Hepatocyte (in vitro differentiated cells): ENCODE results near the gene DPF3. TPM values are rescaled to one million over a fixed set of nuclear protein-coding genes. Genes with fewer than 3 reads are reported as not detected.

Source experiments
- DNase-seq: peaks from one replicate; pipeline ENCODE4 v3.0.0-alpha.2; 2016; ENCODE audit warnings: low spot score
- H2AFZ ChIP-seq: fragments of 200-600 bp; sonication (generic); 2 replicates; pipeline ENCODE4 v1.6.0; 2016; ENCODE audit warnings: antibody characterized with exemption, mild to moderate bottlenecking
- H3K27ac ChIP-seq: fragments of 200-600 bp; sonication (generic); 2 replicates; pipeline ENCODE4 v1.5.1; 2016; ENCODE audit warnings: mild to moderate bottlenecking
- H3K27me3 ChIP-seq: fragments of 200-600 bp; sonication (generic); 2 replicates; pipeline ENCODE4 v1.6.1; 2016
- H3K36me3 ChIP-seq: fragments of 200-600 bp; sonication (generic); replicated peaks from 2 replicates; pipeline ENCODE4 v1.5.1; 2016; ENCODE audit warnings: low read depth; ENCODE audit not compliant: insufficient read depth
- H3K4me1 ChIP-seq: fragments of 200-600 bp; sonication (generic); 2 replicates; pipeline ENCODE4 v1.5.1; 2016; ENCODE audit warnings: mild to moderate bottlenecking, moderate library complexity; ENCODE audit not compliant: insufficient read depth
- H3K4me2 ChIP-seq: fragments of 200-600 bp; sonication (generic); 2 replicates; pipeline ENCODE4 v1.6.0; 2016
- H3K4me3 ChIP-seq: fragments of 200-600 bp; sonication (generic); 2 replicates; pipeline ENCODE4 v1.5.1; 2016; ENCODE audit warnings: mild to moderate bottlenecking
- H3K79me2 ChIP-seq: fragments of 200-600 bp; sonication (generic); 2 replicates; pipeline ENCODE4 v1.6.0; 2017; ENCODE audit warnings: mild to moderate bottlenecking
- H3K9me2 ChIP-seq: fragments of 200-600 bp; sonication (generic); replicated peaks from 2 replicates; pipeline ENCODE4 v1.6.0; 2017; ENCODE audit warnings: mild to moderate bottlenecking; ENCODE audit not compliant: insufficient read depth
- H3K9me3 ChIP-seq: fragments of 200-600 bp; sonication (generic); 2 replicates; pipeline ENCODE4 v1.5.1; 2016; ENCODE audit warnings: low read depth, mild to moderate bottlenecking
- H4K20me1 ChIP-seq: fragments of 200-600 bp; sonication (generic); 2 replicates; pipeline ENCODE4 v1.6.0; 2016; ENCODE audit warnings: mild to moderate bottlenecking; ENCODE audit not compliant: insufficient read depth, poor library complexity, severe bottlenecking
- CTCF ChIP-seq: fragments of 200-600 bp; sonication (generic); IDR thresholded peaks from 2 replicates; pipeline ENCODE4 v1.5.1; 2016; ENCODE audit warnings: antibody characterized with exemption, mild to moderate bottlenecking; ENCODE audit not compliant: poor library complexity
- EZH2 ChIP-seq: fragments of 200-600 bp; sonication (generic); IDR thresholded peaks from 2 replicates; pipeline ENCODE4 v1.6.1; 2016; ENCODE audit warnings: antibody characterized with exemption, mild to moderate bottlenecking, borderline replicate concordance
- EZH2phosphoT487 ChIP-seq: fragments of 200-600 bp; sonication (generic); IDR thresholded peaks from one replicate; pipeline ENCODE4 v1.6.1; 2018; ENCODE audit warnings: antibody characterized with exemption, mild to moderate bottlenecking, low read depth, moderate library complexity; ENCODE audit not compliant: unreplicated experiment, severe bottlenecking
- WGBS: methylation state at CpG from one replicate; pipeline ENCODE4 v1.1.6; 2016; ENCODE audit warnings: low lambda C conversion rate; ENCODE audit errors: missing lambda C conversion rate; 5-methylcytosine and 5-hydroxymethylcytosine counted together
- polyA plus RNA-seq: library from polyadenylated mRNA; unstranded; fragments of >200 nt; fragmentation: Nextera tagmentation; extraction: Ambion mirVana; gene quantifications from 2 replicates; pipeline ENCODE4 v1.2.1, GENCODE V29; 2016
- total RNA-seq: library from RNA; depleted of rRNA; stranded (reverse); fragments of >200 nt; gene quantifications from 2 replicates; pipeline ENCODE4 v1.2.3, GENCODE V29; 2014

The DPF3 gene
- total and polyA plus RNA-seq, 2 experiments from 2014 or later = 0.21 to 0.47 TPM

- no peak overlapping the region for H3K27ac ChIP-seq
- H3K4me2 ChIP-seq = no peak overlapping the region
- 25% methylated on average over 1 of the region's 1 CpG for WGBS
- no peaks in the 10 kb centered on the region for H3K4me1 ChIP-seq
- H2AFZ ChIP-seq = no peak overlapping the region
- H3K4me3 ChIP-seq = no peak overlapping the region
- DNase-seq = no peak
- H3K79me2 ChIP-seq = no peaks in the 10 kb centered on the region
- H3K9me3 ChIP-seq = no peaks in the 10 kb centered on the region
- H3K27me3 ChIP-seq = no peaks in the 10 kb centered on the region
- no peaks in the 10 kb centered on the region for H4K20me1 ChIP-seq
- TF ChIP-seq CTCF = no peak
- TF ChIP-seq EZH2 = no peak
- TF ChIP-seq EZH2phosphoT487 = no peak
- H3K9me2 ChIP-seq = no peaks in the 10 kb centered on the region
- H3K36me3 ChIP-seq = no peaks in the 10 kb centered on the region
These were observed 227.3 kb downstream of the DPF3 start for GRCh38 chr14:72666610-72667009.

- Histone ChIP-seq H3K4me3 (no peak overlapping the region), H3K27ac (no peak overlapping the region), H2AFZ (no peak overlapping the region), H3K79me2 (no peaks in the 10 kb centered on the region), H3K9me3 (no peaks in the 10 kb centered on the region), H3K36me3 (no peaks in the 10 kb centered on the region), H3K4me1 (no peaks in the 10 kb centered on the region), H4K20me1 (no peaks in the 10 kb centered on the region), H3K27me3 (no peaks in the 10 kb centered on the region), H3K4me2 (no peak overlapping the region), H3K9me2 (no peaks in the 10 kb centered on the region)
- no peak for TF ChIP-seq CTCF
- no peak for TF ChIP-seq EZH2phosphoT487
- no peak for TF ChIP-seq EZH2
- WGBS = 63% methylated on average over 3 of the region's 3 CpGs
- DNase-seq = peak; percentile 33
These were observed 228.6 kb downstream of the DPF3 start for GRCh38 chr14:72665259-72665658.

- DNase-seq = no peak
- H3K9me2 ChIP-seq = no peaks in the 10 kb centered on the region
- TF ChIP-seq CTCF = no peak
- no peak for TF ChIP-seq EZH2
- no peak for TF ChIP-seq EZH2phosphoT487
- WGBS = 60% methylated on average over 4 of the region's 4 CpGs
- H2AFZ ChIP-seq = no peak overlapping the region
- H3K27ac ChIP-seq = peak overlapping the region; percentile 22
- no peak overlapping the region for H3K4me3 ChIP-seq
- H3K4me2 ChIP-seq = no peak overlapping the region
- no peaks in the 10 kb centered on the region for H3K27me3 ChIP-seq
- H4K20me1 ChIP-seq = no peaks in the 10 kb centered on the region
- no peaks in the 10 kb centered on the region for H3K79me2 ChIP-seq
- no peaks in the 10 kb centered on the region for H3K4me1 ChIP-seq
- H3K9me3 ChIP-seq = no peaks in the 10 kb centered on the region
- H3K36me3 ChIP-seq = no peaks in the 10 kb centered on the region
These were observed 229.2 kb downstream of the DPF3 start for GRCh38 chr14:72664651-72665050.
